Smooth muscle cell of the brain vasculature (primary cell): ENCODE measurements around the gene LRIF1.
A peak's percentile ranks its signal among the peaks of the same experiment; 100 is the strongest.
"Not testable (repeated sequence)": the region's sequence is repeated elsewhere in the genome, so short reads cannot be mapped to it uniquely, and the experiment has no call there.

Experiments used
- DNase-seq: peaks from one replicate; pipeline ENCODE4 v3.0.0-alpha.2; 2012; ENCODE audit warnings: low read depth, low spot score

The LRIF1 gene, protein sequence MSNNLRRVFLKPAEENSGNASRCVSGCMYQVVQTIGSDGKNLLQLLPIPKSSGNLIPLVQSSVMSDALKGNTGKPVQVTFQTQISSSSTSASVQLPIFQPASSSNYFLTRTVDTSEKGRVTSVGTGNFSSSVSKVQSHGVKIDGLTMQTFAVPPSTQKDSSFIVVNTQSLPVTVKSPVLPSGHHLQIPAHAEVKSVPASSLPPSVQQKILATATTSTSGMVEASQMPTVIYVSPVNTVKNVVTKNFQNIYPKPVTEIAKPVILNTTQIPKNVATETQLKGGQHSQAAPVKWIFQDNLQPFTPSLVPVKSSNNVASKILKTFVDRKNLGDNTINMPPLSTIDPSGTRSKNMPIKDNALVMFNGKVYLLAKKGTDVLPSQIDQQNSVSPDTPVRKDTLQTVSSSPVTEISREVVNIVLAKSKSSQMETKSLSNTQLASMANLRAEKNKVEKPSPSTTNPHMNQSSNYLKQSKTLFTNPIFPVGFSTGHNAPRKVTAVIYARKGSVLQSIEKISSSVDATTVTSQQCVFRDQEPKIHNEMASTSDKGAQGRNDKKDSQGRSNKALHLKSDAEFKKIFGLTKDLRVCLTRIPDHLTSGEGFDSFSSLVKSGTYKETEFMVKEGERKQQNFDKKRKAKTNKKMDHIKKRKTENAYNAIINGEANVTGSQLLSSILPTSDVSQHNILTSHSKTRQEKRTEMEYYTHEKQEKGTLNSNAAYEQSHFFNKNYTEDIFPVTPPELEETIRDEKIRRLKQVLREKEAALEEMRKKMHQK

GRCh38 chr1:110963691-110964454, at the start of gene LRIF1:
Gene LRIF1 (minus strand): TSS chr1:110963922. CDS start chr1:110963688, 234 bp downstream.
- peak; percentile 99 for DNase-seq

GRCh38 chr1:111008031-111008430, 44.3 kb upstream of the LRIF1 start:
- no peak for DNase-seq

DNA sequence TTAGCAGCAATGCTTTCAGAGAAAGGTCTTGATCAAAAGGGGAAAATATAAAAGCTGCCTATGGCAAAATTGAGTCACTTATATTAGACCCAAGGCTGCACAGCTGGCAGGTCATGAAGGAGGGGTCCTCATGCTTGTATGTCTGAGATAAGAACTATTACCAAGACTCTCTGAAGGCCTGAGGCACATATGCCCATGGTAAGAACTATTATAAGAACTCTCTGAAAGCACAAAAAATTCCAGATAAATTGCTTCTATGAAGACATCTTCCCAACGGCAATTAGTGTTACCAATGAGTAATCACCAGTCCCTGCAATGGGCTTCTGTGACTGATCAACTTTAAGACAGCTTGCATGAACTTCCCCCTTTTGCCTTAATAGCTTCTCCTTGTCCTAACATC, 42.8 kb upstream of the LRIF1 start:
- no peak for DNase-seq

DNA sequence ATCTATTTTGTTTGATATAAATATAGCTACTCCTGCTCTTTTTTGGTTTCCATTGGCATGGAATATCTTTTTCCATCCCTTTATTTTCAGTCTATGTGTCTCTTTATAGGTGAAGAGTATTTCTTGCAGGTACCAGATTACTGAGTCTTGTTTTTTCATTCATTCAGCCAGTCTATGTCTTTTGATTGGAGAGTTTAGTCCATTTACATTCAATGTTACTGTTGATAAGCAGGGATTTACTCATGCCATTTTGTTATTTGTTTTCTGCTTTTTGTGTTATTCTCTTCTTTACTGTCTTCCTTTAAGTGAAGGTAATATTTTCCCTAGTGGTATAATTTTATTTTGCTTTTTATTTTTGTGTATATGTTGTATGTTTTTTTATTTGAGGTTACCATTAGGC, 35.9 kb upstream of the LRIF1 start:
- not testable (repeated sequence) for DNase-seq

- DNase-seq, result not testable (repeated sequence)
Measured at GRCh38 chr1:110992329-110992728, 28.6 kb upstream of the LRIF1 start.

DNA sequence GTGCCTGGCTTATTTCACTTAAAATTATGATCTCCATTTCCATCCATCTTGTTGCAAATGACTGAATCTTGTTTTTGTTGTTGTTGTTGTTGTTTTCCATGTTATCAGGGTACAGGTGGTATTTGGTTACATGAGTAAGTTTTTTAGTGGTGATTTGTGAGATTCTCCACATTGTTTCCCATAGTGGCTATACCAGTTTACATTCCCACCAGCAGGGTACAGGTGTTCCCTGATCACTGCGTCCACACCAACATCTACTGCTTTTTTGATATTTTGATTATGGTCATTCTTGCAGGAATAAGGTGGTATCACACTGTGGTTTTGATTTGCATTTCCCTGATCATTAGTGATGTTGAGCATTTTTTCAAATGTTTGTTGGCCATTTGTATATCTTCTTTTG, 27.6 kb upstream of the LRIF1 start:
- DNase-seq, result not testable (repeated sequence)

GRCh38 chr1:110990541-110990940, 26.8 kb upstream of the LRIF1 start:
- DNase-seq, result no peak

DNA sequence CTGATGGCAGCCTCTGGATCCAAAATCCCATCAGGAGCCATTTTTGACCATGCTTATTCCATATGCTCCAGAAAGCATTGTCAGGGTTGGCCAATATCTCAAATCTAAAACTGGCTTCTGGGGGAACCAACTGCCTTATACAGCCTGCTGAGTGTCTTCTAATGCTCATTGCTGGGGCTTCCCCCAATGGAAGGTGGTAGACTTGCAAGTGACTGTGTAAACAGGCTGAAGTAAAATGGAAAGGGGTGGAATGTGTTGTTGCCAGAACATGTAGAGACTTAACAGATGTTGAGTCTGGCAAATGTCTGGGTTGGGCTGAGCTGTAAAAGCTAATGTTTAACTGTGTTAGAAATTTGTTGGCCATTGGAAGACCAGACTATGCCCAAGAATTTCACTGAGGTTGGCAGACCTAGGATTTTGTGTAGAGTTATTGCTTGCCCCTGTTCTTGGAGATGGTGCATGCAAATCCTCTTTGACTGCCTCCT, 22.7 kb upstream of the LRIF1 start:
- no peak for DNase-seq

- DNase-seq, result no peak
Measured at GRCh38 chr1:110982320-110982719, 18.6 kb upstream of the LRIF1 start.

GRCh38 chr1:110979154-110979553, 15.4 kb upstream of the LRIF1 start:
- no peak for DNase-seq

- no peak for DNase-seq
Measured at GRCh38 chr1:110976089-110976488, 12.4 kb upstream of the LRIF1 start.

GRCh38 chr1:110975265-110975664, 11.5 kb upstream of the LRIF1 start:
- DNase-seq, result no peak

DNA sequence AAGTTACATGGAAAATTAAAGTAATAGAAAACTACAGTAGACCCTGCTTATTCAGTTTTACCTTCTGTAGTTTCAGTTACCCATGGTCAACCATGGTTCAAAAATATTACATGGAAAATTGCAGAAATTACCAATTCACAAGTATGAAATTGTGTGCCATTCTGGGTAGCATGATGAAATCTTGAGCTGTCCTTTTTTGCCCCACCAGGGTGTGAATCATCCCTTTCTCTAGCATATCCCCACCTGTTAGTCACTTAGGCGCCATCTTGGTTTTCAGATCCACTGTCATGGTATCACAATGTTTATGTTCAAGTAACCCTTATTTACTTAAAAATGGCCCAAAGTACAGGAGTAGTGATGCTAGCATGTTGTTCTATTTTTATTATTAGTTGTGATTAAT, 3.5 kb upstream of the LRIF1 start:
- DNase-seq, result no peak

- DNase-seq, result no peak
Measured at GRCh38 chr1:110964455-110964903, 757 bp upstream of the LRIF1 start.

DNA sequence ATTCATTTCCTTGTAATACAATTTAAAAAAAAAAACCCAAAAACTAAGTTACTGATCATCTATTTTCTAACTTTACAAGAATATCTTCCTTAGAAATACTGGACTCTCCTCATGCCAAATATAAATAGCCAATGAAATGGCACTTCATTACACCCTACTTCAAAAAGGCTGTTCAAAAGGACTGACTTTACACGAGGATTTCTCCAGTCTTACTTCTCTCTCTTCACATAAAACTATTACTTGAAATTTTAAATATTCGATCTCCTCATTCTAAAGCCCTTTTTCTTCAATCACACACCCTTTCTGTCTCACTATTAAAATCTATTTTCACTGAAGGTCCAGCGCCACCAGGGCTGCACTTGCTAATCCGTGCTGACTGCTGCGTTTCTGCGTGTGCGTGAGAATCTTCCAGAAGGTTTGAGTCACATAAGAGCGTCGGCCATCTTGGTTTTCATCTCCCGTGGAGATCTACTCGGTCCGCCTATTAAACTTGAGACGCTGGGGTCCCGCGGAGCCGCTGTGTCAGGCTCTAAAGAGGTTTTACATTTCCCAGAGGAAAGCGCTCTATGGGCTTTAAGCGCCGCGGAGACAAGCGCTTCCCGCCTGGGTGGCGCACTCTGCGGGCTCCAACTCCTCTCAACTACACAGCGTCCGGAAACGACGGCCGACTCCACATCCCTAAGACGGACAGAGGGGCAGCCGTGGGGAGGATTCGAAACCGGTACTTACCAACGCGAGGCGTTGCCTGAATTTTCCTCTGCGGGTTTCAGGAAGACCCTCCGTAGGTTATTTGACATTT, 631 bp downstream of the LRIF1 start:
- peak; percentile 66 for DNase-seq

DNA sequence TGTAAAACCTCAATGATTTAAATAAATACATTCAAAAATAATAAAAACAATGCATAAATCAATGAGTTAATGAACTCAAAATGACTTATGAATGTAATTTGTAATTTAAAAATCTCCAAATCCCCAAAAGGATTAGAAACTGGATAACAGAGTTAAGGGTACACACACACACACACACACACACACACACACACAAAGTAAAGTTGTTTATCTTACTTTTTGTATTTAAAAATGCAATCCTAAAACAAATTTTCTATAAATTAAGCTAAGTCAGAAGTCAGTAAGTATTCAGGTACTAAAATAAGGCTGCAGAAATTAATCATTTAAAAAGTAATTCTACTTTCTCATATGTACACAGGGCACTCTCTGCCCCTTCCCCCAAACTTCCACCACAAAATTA, 1.8 kb downstream of the LRIF1 start:
- DNase-seq, result no peak

- DNase-seq, result no peak
Measured at GRCh38 chr1:110960777-110961420, 2.8 kb downstream of the LRIF1 start.

- no peak for DNase-seq
Measured at GRCh38 chr1:110957798-110958197, 5.9 kb downstream of the LRIF1 start.

GRCh38 chr1:110956586-110956985, 7.1 kb downstream of the LRIF1 start:
- no peak for DNase-seq

DNA sequence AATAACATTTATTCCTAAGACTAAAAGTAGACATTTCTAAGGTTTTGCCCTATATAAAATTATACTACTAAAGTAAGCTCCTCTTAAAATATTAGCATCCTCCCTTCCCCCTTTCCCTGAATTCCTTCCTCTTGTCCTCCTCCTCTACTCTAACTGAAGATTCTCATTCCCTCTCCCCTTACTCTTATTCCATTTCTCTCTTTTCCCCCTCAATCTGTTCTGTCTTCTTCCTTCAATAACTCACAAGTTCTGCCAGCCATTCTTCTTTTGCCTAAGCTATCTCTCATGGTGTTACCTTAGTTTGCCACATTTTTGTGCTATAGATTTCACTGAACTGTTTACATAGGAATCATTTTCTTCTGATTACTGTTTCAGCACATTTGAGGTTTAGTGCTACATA, 10.7 kb downstream of the LRIF1 start:
- DNase-seq, result no peak

DNA sequence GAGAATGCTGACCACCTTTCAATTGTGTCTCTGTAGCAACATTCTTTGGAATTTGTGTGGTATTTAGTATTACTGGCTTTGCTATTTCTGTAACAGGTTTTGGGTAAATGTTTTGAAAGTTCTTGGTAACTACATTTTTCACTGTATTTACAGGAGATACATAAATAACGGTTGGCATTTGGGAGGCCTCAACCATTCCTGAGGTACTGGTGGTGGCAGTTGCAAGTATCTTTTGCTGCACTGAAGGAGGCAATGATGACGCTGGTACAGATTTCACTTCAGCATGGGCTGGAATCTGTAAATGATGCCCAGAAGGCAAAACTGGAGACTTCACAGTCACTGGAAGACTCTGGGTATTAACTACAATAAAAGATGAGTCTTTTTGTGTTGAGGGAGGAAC, 11.7 kb downstream of the LRIF1 start:
- DNase-seq, result no peak
